Measurements from ENCODE around the gene HOXA13. TPM values are rescaled to one million over a fixed set of nuclear protein-coding genes. Genes with fewer than 3 reads are reported as not detected.
A peak's percentile ranks its signal among the peaks of the same experiment; 100 is the strongest.

Gene HOXA13
- total RNA-seq, 4 donors from 2014 or later: not detected

GRCh38 chr7:27181795-27182275 is 18.1 kb downstream of the HOXA13 start:
- no peak for TF ChIP-seq CTCF (IDR thresholded peaks at IDR 0.05)
- TF ChIP-seq POLR2AphosphoS5 (IDR thresholded peaks at IDR 0.05): no peak
- TF ChIP-seq POLR2A (IDR thresholded peaks at IDR 0.05; ENCODE audit: low read depth): no peak
- TF ChIP-seq EP300 (IDR thresholded peaks at IDR 0.05): no peak
- no peak overlapping the region for H3K4me3 ChIP-seq
- H3K4me1 ChIP-seq: peaks cover 36 to 59% (median 46%) of the 10 kb centered on the region in 4 donors
- no peaks in the 10 kb centered on the region for H3K36me3 ChIP-seq
- WGBS: 70% methylated on average over 4 of the region's 4 CpGs
- intact Hi-C loops (cut with DNase I): no loop called here
- no peak overlapping the region for H3K27ac ChIP-seq (replicated peaks in 1 of 4)
- H3K9me3 ChIP-seq: no peaks in the 10 kb centered on the region
- DNase-seq (ENCODE audit: extremely low spot score): no peak
- peaks cover 17 to 100% (median 93%) of the 10 kb centered on the region in 4 donors for H3K27me3 ChIP-seq

GRCh38 chr7:27180431-27181420 is 19.2 kb downstream of the HOXA13 start:
- H3K27me3 ChIP-seq: peaks cover 16 to 100% (median 92%) of the 10 kb centered on the region in 4 donors
- H3K27ac ChIP-seq (replicated peaks in 1 of 4): no peak overlapping the region
- TF ChIP-seq EP300 (IDR thresholded peaks at IDR 0.05): no peak

GRCh38 chr7:27179503-27180430 is 20.1 kb downstream of the HOXA13 start:
- Histone ChIP-seq H3K36me3 (no peaks in the 10 kb centered on the region), H3K9me3 (no peaks in the 10 kb centered on the region), H3K27ac (replicated peaks in 1 of 4) (no peak overlapping the region), H3K27me3 (peaks cover 21 to 100% (median 92%) of the 10 kb centered on the region in 4 donors), H3K4me3 (peak overlapping the region in 3 of 4 donors; percentile 13 to 39 (median 16)), H3K4me1 (peaks cover 28 to 44% (median 32%) of the 10 kb centered on the region in 4 donors)
- TF ChIP-seq POLR2A (IDR thresholded peaks at IDR 0.05; ENCODE audit: low read depth) (no peak), POLR2AphosphoS5 (IDR thresholded peaks at IDR 0.05) (peak in 1 of 2 donors; percentile 24), CTCF (IDR thresholded peaks at IDR 0.05) (peak; percentile 46 to 82 (median 59)), EP300 (IDR thresholded peaks at IDR 0.05) (no peak)
- no peak for DNase-seq (ENCODE audit: extremely low spot score)
- 15% methylated on average over 54 of the region's 56 CpGs for WGBS
- intact Hi-C loops (cut with DNase I): no loop called here

More at GRCh38 chr7:27180431-27181420, 19.2 kb downstream of the HOXA13 start:
- no peak for DNase-seq (ENCODE audit: extremely low spot score)
- H3K4me1 ChIP-seq: peaks cover 36 to 50% (median 42%) of the 10 kb centered on the region in 4 donors
- intact Hi-C loops (cut with DNase I): no loop called here
- whole genome bisulfite sequencing: 67% methylated on average over 9 of the region's 12 CpGs
- no peak overlapping the region for H3K4me3 ChIP-seq
- H3K36me3 ChIP-seq: no peaks in the 10 kb centered on the region
- no peaks in the 10 kb centered on the region for H3K9me3 ChIP-seq

GRCh38 chr7:27179030-27179429 is 20.9 kb downstream of the HOXA13 start:
- Histone ChIP-seq H3K27me3 (peaks cover 29 to 100% (median 92%) of the 10 kb centered on the region in 4 donors), H3K36me3 (no peaks in the 10 kb centered on the region), H3K27ac (replicated peaks in 1 of 4) (no peak overlapping the region), H3K9me3 (no peaks in the 10 kb centered on the region), H3K4me1 (peaks cover 24 to 44% (median 31%) of the 10 kb centered on the region in 4 donors), H3K4me3 (peak overlapping the region in 1 of 4 donors; percentile 13)
- WGBS: 40% methylated on average over 14 of the region's 14 CpGs
- intact Hi-C loops (cut with DNase I): no loop called here
- TF ChIP-seq POLR2A (IDR thresholded peaks at IDR 0.05; ENCODE audit: low read depth): no peak
- TF ChIP-seq POLR2AphosphoS5 (IDR thresholded peaks at IDR 0.05): no peak
- no peak for TF ChIP-seq EP300 (IDR thresholded peaks at IDR 0.05)
- TF ChIP-seq CTCF (IDR thresholded peaks at IDR 0.05): no peak
- DNase-seq (ENCODE audit: extremely low spot score): no peak
